Astrocyte of the hippocampus (primary cell): Measurements from ENCODE around the gene DAZAP1.
"Not testable (repeated sequence)": the region's sequence is repeated elsewhere in the genome, so short reads cannot be mapped to it uniquely, and the experiment has no call there.

Source experiments
- DNase-seq: peaks from one replicate; pipeline ENCODE4 v3.0.0; 2011; ENCODE audit warnings: low read depth, low spot score

The DAZAP1 gene

GRCh38 chr19:1472231-1473084 is 65.1 kb downstream of the DAZAP1 start:
- DNase-seq = no peak

DNA sequence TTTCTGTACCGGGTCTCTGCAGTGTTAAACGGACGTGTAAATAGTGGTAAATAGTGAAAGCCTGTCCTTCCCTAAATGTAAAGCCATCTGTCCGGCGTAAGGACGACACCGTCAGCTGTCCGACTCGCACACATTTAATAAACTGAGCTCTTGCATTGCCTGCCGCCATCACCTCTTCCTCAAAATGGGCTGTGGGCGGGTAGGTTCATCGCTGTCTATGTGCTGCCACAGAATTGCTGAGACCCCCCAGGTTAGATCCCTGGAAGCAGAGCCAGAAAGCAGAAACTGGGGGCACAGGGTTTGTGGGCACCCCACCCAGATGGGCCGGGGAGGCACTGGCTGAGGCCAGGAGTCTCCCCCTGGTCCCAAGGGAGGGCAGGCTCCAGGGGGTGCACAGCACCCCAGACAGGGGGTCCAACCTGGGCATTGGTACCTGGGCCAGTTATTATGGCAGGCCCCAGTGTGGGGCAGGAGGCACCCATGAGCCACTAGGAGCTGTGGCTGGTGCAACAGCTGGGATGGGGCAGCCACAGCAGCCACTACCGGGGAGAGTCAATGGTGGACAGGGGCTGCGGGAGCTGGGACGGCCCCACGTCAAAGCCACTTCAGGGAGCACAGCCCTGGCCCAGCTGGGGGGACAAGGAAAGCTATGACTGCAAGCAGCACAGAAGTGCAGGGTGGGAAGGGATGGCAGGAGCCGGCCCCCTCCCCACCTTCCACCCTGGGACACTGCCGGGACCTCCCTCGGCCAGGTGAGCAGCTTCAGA is 65.9 kb downstream of the DAZAP1 start:
- DNase-seq = no peak

GRCh38 chr19:1474011-1474764 is 66.8 kb downstream of the DAZAP1 start:
- DNase-seq = peak; percentile 78

GRCh38 chr19:1474765-1475351 is 67.5 kb downstream of the DAZAP1 start:
- DNase-seq = no peak

GRCh38 chr19:1475751-1476437 is 68.5 kb downstream of the DAZAP1 start:
- DNase-seq = no peak

DNA sequence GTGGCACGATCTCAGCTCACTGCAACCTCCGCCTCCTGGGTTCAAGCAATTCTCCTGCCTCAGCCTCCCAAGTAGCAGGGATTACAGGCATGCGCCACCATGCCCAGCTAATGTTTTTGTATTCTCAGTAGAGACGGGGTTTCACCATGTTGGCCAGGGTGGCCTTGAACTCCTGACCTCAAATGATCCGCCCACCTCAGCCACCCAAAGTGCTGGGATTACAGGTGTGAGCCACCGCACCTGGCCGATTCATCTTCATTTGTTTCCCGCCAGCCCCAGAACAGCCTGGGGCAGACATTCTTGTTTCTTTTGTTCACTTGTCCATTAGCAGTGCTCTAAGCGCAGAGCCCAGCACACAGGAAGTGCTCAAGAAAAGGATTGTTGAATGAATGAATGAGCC is 69.7 kb downstream of the DAZAP1 start:
- DNase-seq = not testable (repeated sequence)

GRCh38 chr19:1478934-1479707 is 71.7 kb downstream of the DAZAP1 start, which contains the start of gene C19orf25:
Gene C19orf25, minus strand, starts transcription at chr19:1479215. Its CDS starts 312 bp downstream, at chr19:1478903.
- peak; percentile 98 for DNase-seq

- no peak for DNase-seq
Measured at GRCh38 chr19:1481224-1481892, 74.0 kb downstream of the DAZAP1 start.

DNA sequence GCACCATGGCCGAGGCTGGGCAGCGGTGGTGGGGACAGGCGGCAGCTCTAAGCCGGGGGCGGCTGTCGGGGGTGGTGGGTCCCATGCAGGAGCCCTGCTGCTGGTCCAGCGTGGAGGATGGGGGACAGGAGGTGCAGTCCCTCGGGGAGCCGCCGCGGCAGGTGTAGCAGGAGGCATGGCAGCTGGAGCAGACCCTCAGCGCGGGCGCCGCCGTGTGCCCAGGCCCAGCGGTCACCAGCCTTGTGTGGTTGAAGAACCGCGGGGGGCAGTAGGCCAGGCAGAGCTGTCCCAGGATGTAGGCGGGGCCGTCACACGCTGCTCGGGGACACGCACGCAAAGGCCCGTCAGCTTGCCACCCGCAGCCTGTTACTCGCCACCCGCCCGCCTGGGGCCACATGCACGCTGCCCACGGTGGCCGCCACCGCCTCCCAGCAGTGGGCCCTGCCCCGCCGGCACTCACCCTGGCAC is 74.5 kb downstream of the DAZAP1 start:
- no peak for DNase-seq

DNA sequence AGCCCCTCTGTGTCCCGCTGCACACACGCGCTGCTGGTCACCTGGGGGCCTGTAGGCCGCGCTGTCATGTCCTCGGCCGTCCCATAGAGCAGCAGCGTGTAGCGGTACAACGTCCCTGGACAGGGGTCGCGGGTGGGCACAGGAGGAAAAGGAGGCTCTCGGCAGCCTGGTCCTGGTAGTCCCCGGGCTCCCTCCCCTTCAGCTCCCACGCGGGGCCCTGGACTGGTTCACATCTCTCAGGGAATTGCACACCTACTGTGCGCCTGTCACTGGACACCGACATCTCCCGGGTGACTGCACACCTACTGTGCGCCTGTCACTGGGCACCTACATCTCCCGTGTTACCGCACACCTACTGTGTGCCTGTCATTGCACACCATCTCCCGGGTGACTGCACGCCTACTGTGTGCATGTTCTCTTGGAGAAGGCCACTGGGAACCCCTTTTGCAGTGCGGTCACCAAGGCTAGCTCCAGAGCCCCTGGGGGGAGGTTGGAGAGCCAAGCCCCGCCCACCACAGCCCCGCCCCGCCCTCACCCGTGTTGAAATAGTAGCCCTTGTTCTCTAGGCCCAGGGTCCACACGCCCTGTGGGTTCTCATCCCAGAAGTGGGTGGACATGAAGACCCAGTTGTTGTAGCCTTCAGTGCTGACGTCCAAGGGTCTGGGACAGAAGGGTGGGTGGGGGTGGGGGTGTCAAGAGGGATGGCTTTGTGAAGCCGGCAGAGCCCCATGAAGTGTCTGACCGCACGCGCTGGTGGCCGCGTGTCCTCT is 75.2 kb downstream of the DAZAP1 start:
- no peak for DNase-seq

DNA sequence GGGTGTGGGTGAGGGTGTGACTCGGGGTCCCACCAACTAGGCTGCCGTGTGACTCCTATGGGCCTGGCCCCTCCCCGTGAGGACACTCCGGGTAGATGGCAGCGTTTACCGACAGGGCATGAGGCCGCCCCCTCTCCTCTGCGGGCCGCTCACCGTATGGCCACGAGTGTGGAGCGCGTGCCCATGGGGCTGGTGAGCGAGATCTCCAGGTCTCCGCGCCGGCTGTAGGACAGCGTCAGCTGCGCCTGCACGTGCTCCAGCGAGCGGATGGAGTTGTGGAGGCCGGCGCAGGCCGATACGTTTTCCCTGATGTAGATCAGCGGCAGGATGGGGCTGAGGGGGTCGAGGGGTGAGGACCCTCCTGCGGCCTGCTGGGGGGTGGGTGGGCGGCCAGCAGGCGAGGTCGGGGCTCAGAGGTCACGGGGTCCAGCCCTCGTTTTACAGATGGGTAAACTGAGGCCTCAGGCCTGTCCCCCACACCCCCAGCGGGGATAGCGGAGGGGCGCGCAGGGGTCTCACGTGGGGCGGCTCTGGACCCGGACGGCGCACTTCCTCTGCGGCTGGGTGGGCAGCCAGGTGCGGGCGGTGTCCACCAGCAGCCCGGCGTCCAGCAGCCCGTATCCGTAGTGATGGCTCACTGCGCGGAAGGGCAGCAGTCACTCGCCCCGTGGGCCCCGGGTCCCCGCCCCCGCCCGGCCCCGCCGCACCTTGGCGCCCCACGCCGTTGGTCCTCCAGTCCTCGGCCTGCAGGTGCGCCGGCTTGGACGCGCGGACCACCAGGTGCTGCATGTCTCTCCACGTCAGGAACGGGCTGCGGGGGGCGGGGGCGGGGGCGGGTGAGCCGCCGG is 76.0 kb downstream of the DAZAP1 start:
- no peak for DNase-seq

- no peak for DNase-seq
Measured at GRCh38 chr19:1483979-1484428, 76.6 kb downstream of the DAZAP1 start.
